NCI-H2107 (cell line): ENCODE results near the gene THOC6.

Experiments used
- DNase-seq: peaks from one replicate; lab custom pipeline; 2025; lab: John Stamatoyannopoulos, UW

THOC6 gene

GRCh38 chr16:2991566-2992261 lies 32.1 kb upstream of the THOC6 start:
- DNase-seq = no peak

- DNase-seq = no peak
Measured at GRCh38 chr16:2992383-2993081, 31.3 kb upstream of the THOC6 start.

GRCh38 chr16:2996298-2996697 lies 27.5 kb upstream of the THOC6 start:
- no peak for DNase-seq

GRCh38 chr16:2999929-3000328 lies 23.9 kb upstream of the THOC6 start:
- no peak for DNase-seq

- no peak for DNase-seq
Measured at GRCh38 chr16:3000540-3000939, 23.3 kb upstream of the THOC6 start.

GRCh38 chr16:3001316-3001715 lies 22.5 kb upstream of the THOC6 start:
- DNase-seq = no peak

- peak; percentile 96 for DNase-seq
Measured at GRCh38 chr16:3003582-3004270, 20.1 kb upstream of the THOC6 start.

GRCh38 chr16:3004319-3004718 lies 19.5 kb upstream of the THOC6 start:
- DNase-seq = no peak

- no peak for DNase-seq
Measured at GRCh38 chr16:3004781-3005284, 19.0 kb upstream of the THOC6 start.

GRCh38 chr16:3007059-3007956 lies 16.5 kb upstream of the THOC6 start:
- no peak for DNase-seq

- DNase-seq = no peak
Measured at GRCh38 chr16:3007957-3008689, 15.7 kb upstream of the THOC6 start.

GRCh38 chr16:3008690-3009037 lies 15.2 kb upstream of the THOC6 start:
- DNase-seq = no peak

- DNase-seq = no peak
Measured at GRCh38 chr16:3009568-3010390, 14.1 kb upstream of the THOC6 start.

- no peak for DNase-seq
Measured at GRCh38 chr16:3010510-3010909, 13.3 kb upstream of the THOC6 start.

- peak; percentile 93 for DNase-seq
Measured at GRCh38 chr16:3012246-3012645, 11.6 kb upstream of the THOC6 start.

GRCh38 chr16:3012828-3013420 lies 10.9 kb upstream of the THOC6 start, which contains the start of gene CLDN9:
TSS of gene CLDN9 (plus strand) at chr16:3012923. CDS start at chr16:3013363, 440 bp downstream.
- DNase-seq = peak; percentile 89

- no peak for DNase-seq
Measured at GRCh38 chr16:3013491-3013951, 10.3 kb upstream of the THOC6 start.

GRCh38 chr16:3013998-3014690 lies 9.7 kb upstream of the THOC6 start:
- DNase-seq = no peak

- no peak for DNase-seq
Measured at GRCh38 chr16:3014971-3015370, 8.9 kb upstream of the THOC6 start.
